Lung microvascular endothelial cell (primary cell): ENCODE data around the gene TMEM145. TPM values are rescaled to one million over a fixed set of nuclear protein-coding genes. Genes with fewer than 3 reads are reported as not detected.

Experiments used
- DNase-seq, 2 donors: peaks; one replicate each; pipeline versions ENCODE4 v3.0.0 to v3.0.0-alpha.2; 2010; ENCODE audit warnings: low read depth in 2 of 2
- total RNA-seq: library from RNA; depleted of rRNA; stranded (reverse); fragments of >200 nt; gene quantifications from 2 replicates; pipeline ENCODE4 v1.2.1, GENCODE V29; 2014

The TMEM145 gene
- total RNA-seq, 1 donor from 2014 or later, result not detected

DNA sequence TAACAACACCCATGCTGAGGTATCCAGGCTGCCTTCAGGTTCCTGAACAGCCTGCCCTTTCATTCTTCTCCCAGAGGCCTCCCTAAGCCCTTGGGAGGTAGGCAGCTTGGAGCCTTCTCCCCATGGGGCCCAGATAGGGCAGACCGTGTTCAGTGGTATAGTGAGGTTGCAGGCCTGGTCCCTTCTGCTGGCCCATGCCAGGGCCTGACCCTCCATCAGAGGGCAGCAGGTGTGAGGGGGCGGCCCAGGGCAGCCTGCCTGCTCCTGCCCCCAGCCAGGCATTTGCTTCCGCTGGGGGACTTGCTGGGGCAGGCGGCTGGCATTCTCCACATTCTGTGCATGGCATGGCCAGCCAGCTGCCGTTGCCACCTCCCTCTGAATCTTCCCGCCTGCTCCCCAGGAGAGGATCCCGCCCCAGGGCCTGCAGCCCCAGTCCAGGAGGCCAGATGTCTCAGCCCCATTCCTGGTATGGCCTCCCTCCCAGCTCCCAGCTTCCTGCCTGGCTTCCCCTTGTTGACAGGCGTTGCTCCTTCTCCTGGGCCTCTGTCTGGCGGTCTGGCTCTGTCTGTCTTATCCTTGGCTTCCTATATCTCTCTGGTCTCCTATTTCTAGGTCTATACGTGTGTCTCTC is 35.2 kb upstream of the TMEM145 start:
- DNase-seq, result peak in 1 of 2 donors; percentile 70

DNA sequence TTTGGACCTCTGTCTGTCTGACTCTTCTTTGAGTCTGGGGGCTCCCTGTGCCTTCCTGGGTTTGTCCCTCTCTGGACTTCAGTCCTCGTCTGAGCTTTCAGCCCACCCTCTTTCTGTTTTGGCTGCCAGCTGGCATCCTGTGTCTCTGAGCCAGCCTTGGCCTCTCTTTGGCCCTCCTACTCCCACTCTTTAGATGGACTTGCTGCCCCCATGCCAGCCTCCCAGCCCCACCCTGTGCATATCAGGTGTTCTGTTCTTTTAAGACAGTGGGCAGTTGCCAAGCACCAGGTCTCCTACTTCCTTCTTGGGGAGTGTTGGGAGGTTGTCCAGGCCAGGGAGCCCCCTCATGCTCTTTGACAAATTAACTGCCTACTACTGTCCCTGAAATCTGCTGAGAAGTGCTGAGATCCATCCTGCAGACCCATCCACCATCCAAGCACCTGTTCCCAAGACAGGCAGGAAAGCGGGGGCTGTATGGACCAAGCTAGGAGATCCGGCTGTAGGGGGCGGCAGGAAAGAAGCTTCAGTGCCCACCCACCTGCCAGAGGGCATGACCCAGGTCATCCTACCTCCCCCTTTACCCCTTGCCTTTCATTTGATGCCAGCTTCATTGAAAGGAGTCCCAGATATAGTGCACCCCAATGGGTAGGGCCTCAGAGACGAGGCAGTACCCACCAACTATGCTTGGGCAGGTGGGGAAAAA is 34.5 kb upstream of the TMEM145 start:
- no peak for DNase-seq

DNA sequence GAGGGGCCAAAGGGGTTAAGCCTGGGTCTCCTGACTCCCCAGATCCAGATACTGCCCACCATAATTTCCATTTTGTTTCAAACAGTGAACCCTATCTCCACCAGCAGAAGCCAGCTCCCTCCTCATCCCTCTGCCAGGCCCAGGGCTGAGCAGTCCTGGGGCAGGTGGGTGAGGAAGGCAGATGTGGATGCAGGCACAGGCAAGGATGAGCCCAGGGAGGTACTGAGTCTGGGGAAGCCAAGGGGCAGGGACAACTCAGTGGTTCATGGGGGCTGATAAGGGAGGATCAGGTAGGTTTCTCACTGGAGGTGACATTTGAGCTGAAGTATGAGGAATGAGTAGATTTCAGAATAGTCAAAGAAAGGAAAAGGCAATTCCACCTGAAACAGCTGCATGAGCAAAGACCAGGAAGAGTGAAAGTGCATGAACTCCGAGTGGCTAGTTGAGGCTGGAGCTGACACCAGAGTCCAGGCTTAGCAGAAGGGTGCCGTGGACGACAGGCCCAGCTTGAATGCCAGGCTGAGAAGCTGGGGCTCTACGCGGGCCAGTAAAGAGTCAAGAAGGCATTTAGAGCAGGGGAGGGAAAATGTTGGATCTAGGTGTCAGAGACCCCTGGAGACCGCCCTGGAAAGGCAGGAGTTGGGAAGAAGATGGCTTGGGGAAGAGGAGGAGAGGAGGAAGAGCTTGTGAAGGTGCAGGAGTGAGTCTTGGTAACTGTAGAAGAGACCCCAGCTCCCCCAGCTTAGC is 33.8 kb upstream of the TMEM145 start:
- no peak for DNase-seq

DNA sequence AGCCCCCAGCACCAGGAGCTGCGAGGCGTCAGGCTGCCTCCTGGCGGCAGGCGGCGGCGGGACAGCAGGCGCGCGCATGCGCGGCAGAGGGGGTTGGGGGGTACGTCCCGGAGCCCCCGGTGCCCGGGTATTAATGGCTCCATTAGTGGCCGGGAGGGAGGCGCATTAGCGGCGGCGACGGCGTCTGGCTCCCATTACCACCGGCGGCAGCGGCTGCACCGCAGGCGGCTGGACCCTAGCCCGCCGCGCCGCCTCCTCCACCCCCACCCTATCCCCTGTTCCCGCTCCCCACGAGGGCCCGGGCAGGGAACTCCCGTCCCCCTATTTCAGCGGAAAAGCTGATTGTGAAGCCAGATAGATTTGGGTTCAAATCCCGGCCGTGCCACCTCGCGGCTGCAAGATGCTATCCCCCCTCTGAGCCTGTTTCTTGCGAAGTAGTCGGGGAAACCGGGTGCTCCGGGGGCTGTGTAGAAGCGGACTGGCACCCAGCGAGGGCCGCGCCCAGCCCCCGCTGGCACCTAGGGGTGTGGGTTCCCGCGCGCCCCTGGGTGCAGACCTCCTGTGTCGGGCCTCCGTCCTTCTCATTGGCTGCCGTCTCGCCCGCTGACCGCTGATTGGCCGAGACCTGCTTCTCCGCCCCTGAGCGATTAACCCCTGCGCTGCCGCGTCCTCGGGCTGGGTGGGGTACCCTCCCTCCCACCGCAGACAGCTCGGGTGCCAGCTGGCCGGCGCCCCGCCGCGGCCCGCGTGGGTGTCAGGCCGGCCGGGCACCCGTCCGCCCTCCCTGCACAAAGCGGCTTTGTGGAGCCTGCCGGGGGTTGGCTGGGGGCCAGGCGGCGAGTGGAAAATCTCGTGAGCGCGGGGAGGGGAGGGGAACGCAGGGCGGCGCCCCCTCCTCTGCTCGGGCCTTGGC is 33.0 kb upstream of the TMEM145 start:
- peak; percentile 84 to 92 for DNase-seq

DNA sequence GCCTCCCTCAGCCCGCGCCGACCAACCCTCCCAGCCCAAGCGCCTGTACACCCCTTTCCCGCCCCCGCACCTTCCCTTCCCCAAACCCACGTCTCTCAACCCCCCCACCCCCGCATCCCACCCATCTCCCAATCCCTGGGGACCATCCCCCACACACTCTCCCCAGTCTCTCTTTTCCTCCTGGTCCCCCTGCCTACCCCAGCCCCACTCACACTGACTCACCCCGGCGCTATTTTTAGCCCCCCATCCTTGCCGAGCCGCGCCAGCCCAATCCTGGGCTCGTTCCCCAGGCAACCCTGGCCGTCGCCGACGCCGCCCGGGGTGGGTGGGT is 32.3 kb upstream of the TMEM145 start:
- no peak for DNase-seq

DNA sequence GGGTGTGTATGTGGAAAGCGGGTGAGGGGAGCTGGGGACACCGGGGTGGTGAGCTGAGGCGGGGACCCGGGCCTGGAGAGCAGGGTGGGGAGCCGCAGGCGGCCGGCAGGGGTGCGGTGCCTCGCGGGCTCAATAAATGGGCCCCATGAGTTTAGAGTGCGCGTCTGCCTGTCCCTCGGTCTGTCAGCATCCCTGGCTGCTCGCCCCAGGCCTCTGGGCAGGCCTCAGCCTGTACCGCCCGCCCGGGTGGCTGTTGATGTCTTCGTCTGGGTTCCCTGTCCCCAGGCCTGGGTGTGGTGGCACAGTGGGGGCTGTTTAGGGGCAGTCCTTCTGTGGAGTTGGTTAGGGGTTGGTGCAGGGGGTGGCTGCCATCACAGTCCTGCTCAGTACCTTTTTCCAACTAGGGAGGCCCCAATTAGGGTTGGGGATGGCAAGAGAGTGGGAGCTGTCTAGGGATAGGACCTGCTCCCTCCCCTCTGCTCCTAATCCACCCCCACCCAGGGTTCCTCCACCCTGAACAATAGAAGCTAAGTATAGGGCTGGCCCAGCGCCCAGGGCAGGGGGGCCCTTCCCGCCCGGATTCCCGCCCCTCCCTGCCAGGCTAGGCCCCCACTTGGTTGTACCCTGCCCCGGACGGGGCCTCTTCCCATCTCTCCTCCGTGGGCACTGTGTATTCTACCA is 31.8 kb upstream of the TMEM145 start:
- peak; percentile 58 to 78 for DNase-seq

DNA sequence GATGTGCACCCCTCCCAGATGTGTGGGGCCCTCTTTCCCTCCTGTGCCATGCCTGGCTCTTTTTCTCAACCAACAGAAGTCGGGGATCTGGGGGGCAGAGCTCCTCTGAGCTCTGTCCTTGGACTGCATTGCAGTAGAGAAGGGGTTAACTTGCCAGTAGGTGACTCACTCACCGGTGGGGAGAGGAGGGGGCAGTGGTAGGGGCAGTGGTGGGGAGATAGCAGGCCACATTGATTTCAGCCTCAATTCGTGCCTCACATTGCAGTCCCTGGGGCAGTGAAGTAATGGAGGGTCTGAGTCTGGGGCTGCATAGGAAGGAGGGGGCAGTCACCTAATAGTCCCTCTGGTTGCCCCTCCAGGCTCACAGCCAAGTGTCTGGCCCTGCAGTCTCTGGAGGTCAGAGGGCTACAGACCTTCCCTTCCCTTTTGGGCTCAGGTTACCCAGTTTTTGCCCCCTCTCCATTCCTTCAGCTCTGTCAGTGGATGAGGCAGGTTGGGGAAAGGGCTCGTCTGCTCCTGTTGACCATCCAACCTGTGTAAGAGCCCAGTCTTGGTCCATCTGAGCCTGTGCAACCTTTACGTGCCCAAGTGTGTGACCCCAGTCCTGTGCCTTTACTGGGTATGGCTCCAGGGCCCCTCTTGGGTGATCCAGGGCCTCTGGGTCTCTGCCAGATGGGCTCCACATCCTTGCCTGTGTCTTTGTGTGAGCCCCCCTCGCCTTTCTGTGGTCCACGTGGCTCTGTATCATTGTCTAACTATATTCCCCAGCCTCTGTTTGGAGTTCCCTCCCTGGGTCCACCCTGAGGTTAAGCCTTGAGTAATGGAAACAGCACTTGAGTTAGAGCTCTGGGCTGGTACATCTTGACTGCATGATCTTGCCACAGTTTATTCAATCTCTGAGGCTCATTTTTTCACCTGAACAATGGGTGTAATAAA is 31.0 kb upstream of the TMEM145 start:
- DNase-seq, result peak; percentile 45 to 63

DNA sequence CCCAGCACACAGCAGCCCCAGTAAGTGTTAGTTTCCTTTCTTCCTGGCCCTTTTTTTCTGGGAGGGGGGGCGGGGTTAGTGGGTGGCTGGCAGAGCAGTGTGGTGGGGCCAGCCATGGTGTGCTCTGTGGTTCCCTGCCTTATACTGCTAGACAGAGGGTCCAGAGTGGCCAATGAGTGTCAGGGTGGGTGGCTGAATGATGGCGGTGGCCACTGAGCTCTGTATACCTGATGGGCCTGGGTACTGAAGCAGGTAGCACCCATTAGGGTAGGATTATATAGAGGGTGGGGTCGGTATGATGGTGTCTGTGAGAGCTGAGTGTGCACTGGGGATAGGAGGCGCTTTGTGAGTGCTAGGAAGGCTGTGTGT is 30.3 kb upstream of the TMEM145 start:
- DNase-seq, result no peak

DNA sequence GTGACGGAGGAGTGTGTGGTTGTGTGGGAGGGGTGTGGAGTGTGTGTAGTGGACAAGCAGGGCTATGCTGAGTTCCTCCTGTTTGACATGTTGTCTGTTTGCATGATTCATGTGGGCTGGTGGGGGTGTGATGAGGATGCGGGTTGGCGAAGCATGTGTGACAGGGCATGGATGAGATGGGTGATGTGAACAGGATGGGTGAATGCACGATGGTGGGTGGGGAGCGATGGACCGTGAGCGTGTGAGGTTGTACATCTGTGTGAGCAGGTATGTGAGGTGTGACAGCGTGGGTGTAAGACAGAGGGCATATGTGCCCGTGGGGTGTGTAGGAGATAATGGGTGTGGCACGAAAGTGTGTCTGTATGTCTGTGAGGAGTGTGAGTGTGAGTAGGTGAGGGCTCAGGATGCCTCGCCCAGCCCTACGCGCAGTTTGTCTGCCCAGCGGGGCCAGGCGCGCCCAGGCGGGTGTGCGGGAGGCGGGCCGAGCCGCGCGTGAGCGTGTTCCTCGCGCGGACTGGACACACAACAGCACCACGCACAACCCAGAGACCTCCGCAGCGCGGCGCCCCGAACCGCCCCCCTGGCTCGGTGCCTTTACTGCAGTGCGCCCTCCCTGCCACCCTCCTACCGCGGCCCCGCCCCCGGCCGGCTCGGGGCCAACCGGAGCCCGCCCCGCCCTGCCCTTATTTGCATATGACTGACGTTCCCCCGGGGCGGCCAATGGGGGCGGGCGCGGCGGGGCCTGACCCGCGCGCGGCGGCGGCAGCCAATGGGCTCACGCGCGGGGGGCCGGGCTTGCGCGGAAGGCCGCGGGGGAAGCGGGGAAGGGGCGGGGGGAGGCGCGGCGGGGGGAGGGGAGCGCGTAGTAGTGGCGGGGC is 29.7 kb upstream of the TMEM145 start:
- DNase-seq, result peak; percentile 95 to 96

DNA sequence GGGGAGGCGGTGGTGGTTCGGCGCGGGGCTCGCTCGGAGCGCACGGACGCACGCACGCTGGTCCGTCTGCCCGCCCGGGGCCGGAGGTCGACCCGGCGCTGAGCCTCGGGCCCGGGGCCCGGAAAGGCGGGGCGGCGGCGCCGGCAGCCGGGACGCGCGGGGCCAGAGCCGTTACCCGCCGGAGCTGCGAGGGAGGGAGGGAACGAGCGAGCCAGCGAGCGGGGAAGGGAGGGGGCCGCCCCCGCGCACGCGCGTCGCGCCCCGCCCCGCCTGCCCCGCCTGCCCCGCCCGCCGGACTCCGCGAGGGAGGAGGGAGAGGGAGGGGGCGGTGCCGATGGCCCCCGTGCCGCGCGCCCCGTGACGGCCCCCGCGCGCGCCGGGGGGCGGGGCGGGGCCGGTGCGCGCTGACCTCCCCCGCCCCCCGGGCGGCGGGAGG is 29.0 kb upstream of the TMEM145 start:
- DNase-seq, result peak; percentile 77 to 87

DNA sequence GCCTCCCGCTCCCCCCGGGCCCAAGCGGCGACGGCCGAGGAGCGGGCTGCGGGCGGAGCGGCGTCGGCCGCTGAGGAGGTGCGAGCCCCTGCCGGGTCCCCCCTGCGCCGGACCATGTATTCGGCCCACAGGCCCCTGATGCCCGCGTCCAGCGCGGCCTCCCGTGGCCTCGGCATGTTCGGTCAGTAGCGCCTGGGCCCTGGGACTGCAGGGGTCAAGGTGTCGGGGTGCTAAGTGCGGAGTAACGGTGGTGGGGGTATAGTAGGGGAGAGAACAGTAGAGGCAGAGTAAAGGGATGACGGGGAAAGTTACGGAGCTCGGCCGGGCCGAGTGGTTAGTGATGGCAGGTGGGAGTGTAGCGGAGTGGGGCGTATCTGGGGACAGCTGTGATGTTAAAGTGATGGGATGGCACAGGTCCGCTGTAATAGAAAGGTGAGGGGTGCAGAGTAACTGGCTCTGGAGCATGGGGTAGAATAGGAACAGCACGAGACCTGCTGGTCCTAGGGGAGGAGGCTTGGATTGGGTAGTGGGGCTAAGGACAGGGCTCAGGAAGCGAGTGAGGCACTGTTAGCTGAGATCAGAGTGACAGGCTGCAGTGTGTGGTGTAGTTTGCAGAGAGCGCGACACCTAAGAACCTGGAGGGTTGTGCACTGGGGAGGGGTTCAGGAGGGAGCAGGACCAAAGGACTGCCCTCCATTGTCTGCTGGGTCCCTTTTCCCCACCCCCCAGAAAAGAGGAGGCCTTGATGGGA is 28.3 kb upstream of the TMEM145 start:
- no peak for DNase-seq

DNA sequence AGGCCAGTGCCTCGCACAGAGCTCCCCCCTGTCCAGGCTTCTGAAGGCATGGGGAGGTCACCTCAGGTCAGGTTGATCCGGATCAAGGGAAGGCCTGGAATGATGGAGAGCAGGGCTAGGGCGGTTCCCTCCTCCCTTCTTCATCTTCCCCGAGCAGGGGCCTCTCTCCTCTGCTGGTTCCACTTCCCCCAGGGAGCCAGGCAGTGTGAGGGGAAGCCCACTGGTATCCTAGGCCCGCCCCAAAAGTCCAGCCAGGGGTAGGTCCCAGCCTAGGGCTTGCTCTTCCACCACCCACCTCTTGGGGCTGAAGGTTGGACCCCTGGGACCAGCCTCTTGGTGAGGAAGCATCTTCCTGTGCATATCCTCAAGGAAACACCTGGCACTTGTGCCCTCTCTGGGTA is 27.6 kb upstream of the TMEM145 start:
- no peak for DNase-seq

DNA sequence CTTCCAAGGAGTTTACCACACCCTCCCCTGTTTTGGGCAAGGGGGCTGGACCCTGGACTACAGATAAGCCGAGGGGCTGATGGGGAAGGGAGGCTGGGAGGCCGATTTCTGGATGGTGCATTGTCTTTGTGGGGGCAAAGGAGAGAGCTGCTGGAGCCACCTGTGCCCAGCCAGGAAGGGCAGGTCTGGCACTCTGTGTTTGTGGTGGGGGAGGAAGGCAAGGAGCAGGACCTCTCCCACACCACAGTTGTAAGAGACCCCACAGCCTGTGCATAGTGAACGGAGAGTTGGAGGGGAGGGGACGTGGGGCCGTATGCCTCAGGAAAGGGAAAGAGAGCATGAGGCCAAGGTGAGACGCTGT is 27.1 kb upstream of the TMEM145 start:
- no peak for DNase-seq

DNA sequence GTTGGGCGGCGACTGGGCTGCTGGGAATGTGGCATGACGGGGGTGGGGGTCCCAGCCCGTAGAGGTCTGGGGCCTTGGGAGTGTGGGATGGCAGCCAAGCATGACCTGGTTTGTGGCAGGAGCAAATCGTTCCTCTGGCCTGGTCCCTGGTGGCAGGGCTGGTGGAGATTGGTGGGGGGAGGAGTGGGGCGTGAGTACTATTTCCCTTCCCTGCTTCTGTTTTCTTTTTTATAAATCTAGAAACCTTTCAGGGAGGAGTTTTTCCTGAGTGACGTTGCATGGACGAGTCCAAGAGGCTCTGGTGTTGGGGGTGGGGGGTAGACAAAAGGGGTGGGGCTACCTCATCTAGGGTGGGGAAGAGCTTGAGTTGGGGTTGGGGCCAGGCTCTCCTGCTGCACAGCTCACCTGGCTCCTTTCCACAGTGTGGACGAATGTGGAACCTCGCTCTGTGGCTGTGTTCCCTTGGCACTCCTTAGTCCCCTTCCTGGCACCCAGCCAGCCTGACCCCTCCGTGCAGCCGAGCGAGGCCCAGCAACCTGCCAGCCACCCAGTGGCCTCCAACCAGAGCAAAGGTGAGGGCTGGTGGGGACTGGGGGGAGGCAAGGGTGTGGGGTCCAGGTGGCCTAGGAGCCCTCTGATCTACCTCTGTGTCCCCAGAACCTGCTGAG is 26.6 kb upstream of the TMEM145 start:
- DNase-seq, result peak; percentile 59 to 64

DNA sequence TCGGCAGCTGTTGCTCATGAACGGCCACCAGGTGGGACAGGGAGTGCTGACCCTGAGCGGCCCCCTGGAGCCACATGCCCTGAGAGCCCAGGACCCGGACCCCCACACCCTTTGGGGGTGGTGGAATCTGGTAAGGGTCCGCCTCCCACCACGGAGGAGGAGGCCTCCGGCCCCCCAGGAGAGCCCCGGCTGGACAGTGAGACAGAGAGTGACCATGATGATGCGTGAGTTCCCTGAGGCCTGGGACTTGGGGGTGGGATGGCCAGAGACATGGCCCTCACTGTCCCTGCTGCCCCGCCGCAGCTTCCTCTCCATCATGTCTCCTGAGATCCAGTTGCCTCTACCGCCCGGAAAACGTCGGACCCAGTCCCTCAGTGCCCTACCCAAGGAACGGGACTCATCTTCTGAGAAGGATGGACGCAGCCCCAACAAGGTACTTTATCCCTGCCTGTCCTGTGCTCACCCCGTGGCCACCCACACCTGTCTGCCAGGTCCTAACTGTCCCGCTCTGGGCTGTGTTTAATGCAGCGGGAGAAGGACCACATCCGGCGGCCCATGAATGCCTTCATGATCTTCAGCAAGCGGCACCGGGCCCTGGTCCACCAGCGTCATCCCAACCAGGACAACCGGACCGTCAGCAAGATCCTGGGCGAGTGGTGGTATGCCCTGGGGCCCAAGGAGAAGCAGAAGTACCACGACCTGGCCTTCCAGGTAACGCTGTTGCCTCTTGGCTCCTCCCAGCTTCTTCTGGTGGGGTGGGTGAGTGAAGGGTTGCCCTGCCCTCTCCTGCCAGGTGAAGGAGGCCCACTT is 25.9 kb upstream of the TMEM145 start:
- no peak for DNase-seq

DNA sequence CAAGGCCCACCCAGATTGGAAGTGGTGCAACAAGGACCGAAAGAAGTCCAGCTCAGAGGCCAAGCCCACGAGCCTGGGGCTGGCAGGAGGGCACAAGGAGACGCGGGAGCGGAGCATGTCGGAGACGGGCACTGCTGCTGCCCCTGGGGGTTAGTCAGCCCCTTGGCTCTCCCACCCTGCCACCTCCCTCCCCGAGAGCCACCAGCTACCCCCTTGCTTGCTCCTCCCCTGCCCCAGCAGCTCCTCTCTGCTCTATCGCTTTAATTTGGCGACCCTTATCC is 25.3 kb upstream of the TMEM145 start:
- DNase-seq, result no peak

DNA sequence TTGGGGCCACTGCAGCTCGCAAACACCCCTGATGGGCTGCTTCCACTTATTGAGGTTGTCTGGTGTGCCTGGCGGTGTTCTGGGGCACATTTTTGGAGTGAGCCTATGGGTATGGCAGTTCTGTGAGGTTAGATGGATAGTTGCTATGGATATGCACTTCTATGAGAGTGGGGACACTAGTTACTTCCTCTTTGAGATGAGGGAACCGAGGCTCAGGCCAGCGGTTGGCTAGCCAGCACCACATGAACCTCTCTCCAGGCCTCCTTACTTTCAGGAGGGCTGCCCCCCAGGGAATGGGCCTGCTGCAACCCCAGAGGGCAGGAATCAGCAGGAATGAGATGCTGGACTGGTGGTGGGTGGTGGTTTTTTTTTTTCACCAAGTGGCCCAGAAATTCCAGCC is 24.7 kb upstream of the TMEM145 start:
- no peak for DNase-seq
